AG09309 (cell line): Measurements from ENCODE around the gene ENO1.
"Not testable (repeated sequence)": the region's sequence is repeated elsewhere in the genome, so short reads cannot be mapped to it uniquely, and the experiment has no call there.

Source experiments
- DNase-seq: peaks from one replicate; pipeline ENCODE4 v3.0.0-alpha.2; 2010; ENCODE audit warnings: low read depth
- H3K4me3 ChIP-seq: 2 replicates; pipeline ENCODE4 v1.5.1; 2011; ENCODE audit warnings: mild to moderate bottlenecking, low read depth, low read length, moderate library complexity; ENCODE audit not compliant: control insufficient read depth
- CTCF ChIP-seq: IDR thresholded peaks from 2 replicates; pipeline ENCODE4 v1.5.1; 2011; ENCODE audit warnings: mild to moderate bottlenecking, low read depth, low read length, inconsistent platforms; ENCODE audit not compliant: insufficient read depth, control insufficient read depth; ENCODE audit errors: missing control alignments

The ENO1 gene

GRCh38 chr1:8878448-8878697, at the start of gene ENO1:
Gene ENO1, minus strand, starts transcription at chr1:8878686. Its CDS starts 3,778 bp downstream, at chr1:8874908.
- no peak for TF ChIP-seq CTCF
- peak within 1 kb of the TSS; percentile 84 for H3K4me3 ChIP-seq
- no peak for DNase-seq

- H3K4me3 ChIP-seq = no peak overlapping the region
- DNase-seq = no peak
- no peak for TF ChIP-seq CTCF
Observed at GRCh38 chr1:8926707-8927694, 48.5 kb upstream of the ENO1 start.

GRCh38 chr1:8925960-8926359, 47.5 kb upstream of the ENO1 start:
- TF ChIP-seq CTCF = no peak
- H3K4me3 ChIP-seq = no peak overlapping the region
- DNase-seq = no peak

GRCh38 chr1:8925406-8925805, 46.9 kb upstream of the ENO1 start:
- no peak for DNase-seq
- H3K4me3 ChIP-seq = no peak overlapping the region
- no peak for TF ChIP-seq CTCF

- no peak for DNase-seq
- no peak for TF ChIP-seq CTCF
Observed at GRCh38 chr1:8922962-8923361, 44.5 kb upstream of the ENO1 start.

GRCh38 chr1:8917536-8917935, 39.0 kb upstream of the ENO1 start:
- H3K4me3 ChIP-seq, DNase-seq: not testable (repeated sequence)

More at GRCh38 chr1:8922962-8923361, 44.5 kb upstream of the ENO1 start:
- no peak overlapping the region for H3K4me3 ChIP-seq

- no peak overlapping the region for H3K4me3 ChIP-seq
- DNase-seq = no peak
- no peak for TF ChIP-seq CTCF
Observed at GRCh38 chr1:8915446-8915845, 37.0 kb upstream of the ENO1 start.
